GM23338 (cell line): Measurements from ENCODE around the gene ITGB5.

Source experiments
- CREB1 ChIP-seq: fragments of 250-450 bp; sonication (Bioruptor Pico); IDR thresholded peaks from 2 replicates; pipeline ENCODE4 v1.5.0; 2020; ENCODE audit warnings: low read depth, mild to moderate bottlenecking, moderate library complexity
- EZH2 ChIP-seq: fragments of 200-600 bp; sonication (generic); IDR thresholded peaks from one replicate; pipeline ENCODE4 v1.8.0; 2017; ENCODE audit warnings: antibody characterized with exemption, mild to moderate bottlenecking, low read depth; ENCODE audit not compliant: unreplicated experiment
- EZH2phosphoT487 ChIP-seq: fragments of 200-600 bp; sonication (generic); IDR thresholded peaks from one replicate; pipeline ENCODE4 v1.8.1; 2018; ENCODE audit warnings: antibody characterized with exemption; ENCODE audit not compliant: unreplicated experiment
- POLR2AphosphoS5 ChIP-seq: IDR thresholded peaks from 2 replicates; pipeline ENCODE4 v1.6.1; 2016; ENCODE audit warnings: antibody characterized with exemption, low read depth
- STAT1 ChIP-seq: IDR thresholded peaks from one replicate; pipeline ENCODE4 v1.6.1; 2016; ENCODE audit warnings: antibody characterized with exemption; ENCODE audit not compliant: unreplicated experiment
- ZNF331 ChIP-seq: fragments of 250-450 bp; sonication (Bioruptor Pico); IDR thresholded peaks from 2 replicates; pipeline ENCODE4 v1.5.0; 2020; ENCODE audit warnings: low read depth, mild to moderate bottlenecking, moderate library complexity
- TF ChIP-seq, protein P1 (sequence below), 2 experiments: fragments of 200-600 bp in 1 of 2; sonication (generic) in 1 of 2; conservative IDR thresholded peaks; 2 replicates each; pipeline versions ENCODE4 v1.5.1 to v1.6.1; 2016 to 2017; ENCODE audit warnings: antibody characterized with exemption in 2 of 2, low read depth in 2 of 2, mild to moderate bottlenecking in 2 of 2, moderate library complexity in 1 of 2

DNA sequence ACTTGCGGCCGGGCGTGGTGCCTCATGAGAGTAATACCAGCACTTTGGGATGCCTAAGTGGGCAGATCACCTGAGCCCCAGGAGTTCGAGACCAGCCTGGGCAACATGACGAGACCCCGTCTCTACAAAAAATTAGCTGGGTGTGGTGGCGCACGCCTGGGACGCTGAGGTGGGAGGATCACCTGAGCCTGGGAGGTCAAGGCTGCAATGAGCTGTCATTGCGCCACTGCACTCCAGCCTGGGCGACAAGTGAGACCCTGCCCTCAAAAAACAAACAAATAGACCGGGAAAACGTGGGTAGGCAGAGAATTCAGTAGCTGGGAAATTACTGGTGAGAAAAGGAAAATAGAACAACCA lies 156.2 kb downstream of the ITGB5 start:
- TF ChIP-seq, protein P1, sequence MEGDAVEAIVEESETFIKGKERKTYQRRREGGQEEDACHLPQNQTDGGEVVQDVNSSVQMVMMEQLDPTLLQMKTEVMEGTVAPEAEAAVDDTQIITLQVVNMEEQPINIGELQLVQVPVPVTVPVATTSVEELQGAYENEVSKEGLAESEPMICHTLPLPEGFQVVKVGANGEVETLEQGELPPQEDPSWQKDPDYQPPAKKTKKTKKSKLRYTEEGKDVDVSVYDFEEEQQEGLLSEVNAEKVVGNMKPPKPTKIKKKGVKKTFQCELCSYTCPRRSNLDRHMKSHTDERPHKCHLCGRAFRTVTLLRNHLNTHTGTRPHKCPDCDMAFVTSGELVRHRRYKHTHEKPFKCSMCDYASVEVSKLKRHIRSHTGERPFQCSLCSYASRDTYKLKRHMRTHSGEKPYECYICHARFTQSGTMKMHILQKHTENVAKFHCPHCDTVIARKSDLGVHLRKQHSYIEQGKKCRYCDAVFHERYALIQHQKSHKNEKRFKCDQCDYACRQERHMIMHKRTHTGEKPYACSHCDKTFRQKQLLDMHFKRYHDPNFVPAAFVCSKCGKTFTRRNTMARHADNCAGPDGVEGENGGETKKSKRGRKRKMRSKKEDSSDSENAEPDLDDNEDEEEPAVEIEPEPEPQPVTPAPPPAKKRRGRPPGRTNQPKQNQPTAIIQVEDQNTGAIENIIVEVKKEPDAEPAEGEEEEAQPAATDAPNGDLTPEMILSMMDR (conservative IDR thresholded peaks at IDR 0.05; ENCODE audit: low read depth in 2 of 2), result no peak
- TF ChIP-seq EZH2 (no peak), EZH2phosphoT487 (no peak), POLR2AphosphoS5 (no peak), CREB1 (no peak), ZNF331 (CRISPR knock-in tag) (no peak), STAT1 (no peak)
